GM12874 (cell line): Measurements from ENCODE around the gene TMCC3.

ENCODE experiments used
- TF ChIP-seq, protein P1 (sequence below): IDR thresholded peaks from 2 replicates; pipeline ENCODE4 v1.5.1; 2011; ENCODE audit warnings: low read depth, mild to moderate bottlenecking, control low read depth, low read length, moderate library complexity; ENCODE audit not compliant: insufficient read depth

Gene TMCC3

DNA sequence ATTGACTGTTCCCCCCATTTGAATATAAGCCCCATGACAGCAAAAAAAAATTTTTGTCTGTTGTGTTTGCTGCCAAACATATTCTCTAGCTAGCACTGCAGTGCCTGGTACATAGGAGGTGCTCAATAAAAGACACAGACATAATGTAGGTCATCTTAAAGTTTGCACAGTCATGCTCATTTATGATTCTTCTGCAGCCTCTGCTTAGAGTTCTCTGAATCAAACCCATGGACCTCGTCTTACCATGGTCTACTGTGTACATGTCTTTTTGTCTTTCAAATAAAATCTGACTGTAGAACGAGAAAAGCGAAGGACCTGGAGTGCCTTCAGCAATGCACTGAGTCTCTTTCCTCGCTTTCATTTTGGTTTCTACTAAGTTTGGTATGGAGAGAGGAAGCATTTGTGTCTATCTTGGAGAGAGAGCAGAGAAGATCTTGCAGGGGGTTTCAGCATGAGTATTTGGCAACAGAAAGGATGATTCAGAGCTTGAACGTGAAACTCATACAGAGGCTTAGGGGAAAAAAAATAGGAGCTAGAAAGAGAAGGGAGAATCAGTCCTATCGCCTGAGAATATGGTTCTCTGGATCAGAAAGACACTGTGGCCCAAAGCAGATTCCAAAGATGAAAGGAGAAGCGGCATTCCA is 38.8 kb upstream of the TMCC3 start:
- TF ChIP-seq, protein P1, sequence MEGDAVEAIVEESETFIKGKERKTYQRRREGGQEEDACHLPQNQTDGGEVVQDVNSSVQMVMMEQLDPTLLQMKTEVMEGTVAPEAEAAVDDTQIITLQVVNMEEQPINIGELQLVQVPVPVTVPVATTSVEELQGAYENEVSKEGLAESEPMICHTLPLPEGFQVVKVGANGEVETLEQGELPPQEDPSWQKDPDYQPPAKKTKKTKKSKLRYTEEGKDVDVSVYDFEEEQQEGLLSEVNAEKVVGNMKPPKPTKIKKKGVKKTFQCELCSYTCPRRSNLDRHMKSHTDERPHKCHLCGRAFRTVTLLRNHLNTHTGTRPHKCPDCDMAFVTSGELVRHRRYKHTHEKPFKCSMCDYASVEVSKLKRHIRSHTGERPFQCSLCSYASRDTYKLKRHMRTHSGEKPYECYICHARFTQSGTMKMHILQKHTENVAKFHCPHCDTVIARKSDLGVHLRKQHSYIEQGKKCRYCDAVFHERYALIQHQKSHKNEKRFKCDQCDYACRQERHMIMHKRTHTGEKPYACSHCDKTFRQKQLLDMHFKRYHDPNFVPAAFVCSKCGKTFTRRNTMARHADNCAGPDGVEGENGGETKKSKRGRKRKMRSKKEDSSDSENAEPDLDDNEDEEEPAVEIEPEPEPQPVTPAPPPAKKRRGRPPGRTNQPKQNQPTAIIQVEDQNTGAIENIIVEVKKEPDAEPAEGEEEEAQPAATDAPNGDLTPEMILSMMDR, result no peak

GRCh38 chr12:94687891-94688290 is 37.5 kb upstream of the TMCC3 start:
- TF ChIP-seq, protein P1, result no peak

GRCh38 chr12:94686834-94687628 is 36.7 kb upstream of the TMCC3 start:
- TF ChIP-seq, protein P1, result no peak

DNA sequence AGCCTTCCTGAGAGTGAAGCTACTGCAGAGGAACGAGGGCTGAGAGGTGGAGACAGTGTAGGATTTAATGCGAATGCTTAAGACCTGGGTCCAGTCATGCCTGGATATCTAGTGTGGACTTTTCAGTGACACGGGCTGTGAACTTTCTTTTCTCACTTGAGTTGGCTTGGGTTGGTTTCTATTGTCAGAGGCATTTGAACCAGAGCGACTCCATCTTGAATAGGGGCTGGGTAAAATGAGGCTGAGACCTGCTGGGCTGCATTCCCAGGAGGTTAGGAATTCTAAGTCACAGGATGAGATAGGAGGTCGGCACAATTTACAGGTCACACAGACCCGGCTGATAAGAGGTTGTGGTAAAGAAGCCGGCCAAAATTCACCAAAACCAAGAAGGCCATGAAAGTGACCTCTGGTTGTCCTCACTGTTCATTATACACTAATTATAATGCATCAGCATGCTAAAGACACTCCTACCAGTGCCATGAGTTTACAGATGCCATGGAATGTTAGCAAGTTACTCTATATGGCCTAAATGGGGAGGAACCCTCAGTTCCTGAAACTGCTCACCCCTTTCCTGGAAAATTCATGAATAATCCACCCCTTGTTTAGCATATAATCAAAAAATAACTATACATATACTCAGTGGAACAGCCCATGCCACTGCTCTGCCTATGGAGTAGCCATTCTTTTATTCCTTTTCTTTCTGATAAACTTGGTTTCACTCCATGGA is 34.2 kb upstream of the TMCC3 start:
- TF ChIP-seq, protein P1, result no peak

DNA sequence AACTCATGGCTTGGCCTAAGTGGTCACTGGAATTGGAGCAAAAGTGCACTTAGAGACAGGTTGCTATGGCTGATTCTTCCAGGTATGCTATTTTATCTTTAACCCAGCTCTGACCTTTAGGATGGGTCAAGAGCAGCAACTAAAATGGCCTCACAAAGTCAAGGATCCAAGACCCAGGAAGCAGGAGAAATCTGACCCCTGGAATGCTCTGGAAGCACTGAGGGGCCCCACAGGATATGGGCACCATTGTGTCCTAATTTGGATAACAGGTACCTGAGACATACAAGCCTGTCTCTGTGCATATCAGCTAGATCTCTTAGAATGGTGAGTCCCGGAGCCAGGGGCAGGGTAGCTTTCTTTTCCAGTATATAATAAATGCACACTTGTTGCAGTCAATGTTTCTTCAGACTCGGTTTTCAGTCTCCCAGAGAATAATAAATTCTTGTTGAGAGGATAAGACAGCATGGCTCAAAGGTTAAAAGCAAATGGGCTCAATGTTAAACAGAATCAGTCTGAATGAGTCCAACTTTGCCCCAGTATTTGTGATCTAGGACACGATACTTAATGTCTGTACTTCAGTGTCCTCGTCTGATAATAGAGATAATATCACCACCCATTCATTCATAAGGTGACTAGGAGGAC is 29.3 kb upstream of the TMCC3 start:
- TF ChIP-seq, protein P1, result no peak

DNA sequence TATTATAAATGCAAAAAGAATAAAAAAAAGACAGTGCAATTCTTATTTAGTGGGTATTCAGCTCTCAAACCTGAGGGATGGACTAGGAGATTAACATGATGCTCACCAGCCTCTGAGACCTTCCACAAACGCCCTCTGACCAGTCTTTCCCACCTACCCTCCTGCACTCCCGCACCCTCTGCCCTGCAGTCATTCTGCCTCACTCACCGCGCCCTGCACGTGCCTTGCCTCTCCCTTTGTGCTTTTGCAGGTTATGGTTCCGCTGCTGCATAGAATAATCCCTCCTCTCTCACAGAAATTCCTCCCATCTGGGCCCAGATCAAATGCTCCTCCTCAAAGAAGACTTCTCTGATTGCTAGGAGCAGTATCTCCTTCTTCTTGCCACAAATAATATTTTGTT is 28.5 kb upstream of the TMCC3 start:
- TF ChIP-seq, protein P1, result no peak

GRCh38 chr12:94678379-94678778 is 28.0 kb upstream of the TMCC3 start:
- TF ChIP-seq, protein P1, result no peak
